Measurements from ENCODE around the gene GADD45A. TPM values are rescaled to one million over a fixed set of nuclear protein-coding genes. Genes with fewer than 3 reads are reported as not detected.

GADD45A gene, protein sequence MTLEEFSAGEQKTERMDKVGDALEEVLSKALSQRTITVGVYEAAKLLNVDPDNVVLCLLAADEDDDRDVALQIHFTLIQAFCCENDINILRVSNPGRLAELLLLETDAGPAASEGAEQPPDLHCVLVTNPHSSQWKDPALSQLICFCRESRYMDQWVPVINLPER
- 30.3 and 33.5 TPM in 2 replicates for total RNA-seq

DNA sequence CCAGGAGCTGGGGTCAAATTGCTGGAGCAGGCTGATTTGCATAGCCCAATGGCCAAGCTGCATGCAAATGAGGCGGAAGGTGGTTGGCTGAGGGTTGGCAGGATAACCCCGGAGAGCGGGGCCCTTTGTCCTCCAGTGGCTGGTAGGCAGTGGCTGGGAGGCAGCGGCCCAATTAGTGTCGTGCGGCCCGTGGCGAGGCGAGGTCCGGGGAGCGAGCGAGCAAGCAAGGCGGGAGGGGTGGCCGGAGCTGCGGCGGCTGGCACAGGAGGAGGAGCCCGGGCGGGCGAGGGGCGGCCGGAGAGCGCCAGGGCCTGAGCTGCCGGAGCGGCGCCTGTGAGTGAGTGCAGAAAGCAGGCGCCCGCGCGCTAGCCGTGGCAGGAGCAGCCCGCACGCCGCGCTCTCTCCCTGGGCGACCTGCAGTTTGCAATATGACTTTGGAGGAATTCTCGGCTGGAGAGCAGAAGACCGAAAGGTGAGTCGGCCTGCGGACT lies at the start of gene GADD45A:
TSS of gene GADD45A (plus strand) at position 135 of the 491 bp plus-strand sequence. CDS start at position 429, 294 bp downstream.
- peaks cover 39% of the 10 kb centered on the region for H3K4me1 Mint-ChIP-seq (ENCODE audit: low read depth)
- intact Hi-C loops (cut with micrococcal nuclease): loop anchor here (1.0 to 2.0 kb wide), 3 partner anchors 124 to 344 kb away; partner anchors contain the start of gene SERBP1
- H3K9me3 Mint-ChIP-seq: no peaks in the 10 kb centered on the region
- H3K27me3 Mint-ChIP-seq (ENCODE audit: low read depth): no peaks in the 10 kb centered on the region
- peak within 1 kb of the TSS; percentile 98 for H3K4me3 Mint-ChIP-seq (ENCODE audit: low read depth)
- peak; percentile 96 for DNase-seq (ENCODE audit: low spot score)
- H3K27ac Mint-ChIP-seq: peak within 1 kb of the TSS; percentile 99
- peaks cover 35% of the 10 kb centered on the region for H3K36me3 Mint-ChIP-seq (ENCODE audit: low read depth)

GRCh38 chr1:67636146-67636545 lies 48.9 kb upstream of the GADD45A start:
- no peak overlapping the region for H3K27ac Mint-ChIP-seq
- H3K27me3 Mint-ChIP-seq (ENCODE audit: low read depth): no peaks in the 10 kb centered on the region
- H3K4me3 Mint-ChIP-seq (ENCODE audit: low read depth): no peak overlapping the region
- peaks cover 4% of the 10 kb centered on the region for H3K4me1 Mint-ChIP-seq (ENCODE audit: low read depth)
- no peak for DNase-seq (ENCODE audit: low spot score)
- intact Hi-C loops (cut with micrococcal nuclease): no loop called here
- no peaks in the 10 kb centered on the region for H3K36me3 Mint-ChIP-seq (ENCODE audit: low read depth)
- no peaks in the 10 kb centered on the region for H3K9me3 Mint-ChIP-seq

DNA sequence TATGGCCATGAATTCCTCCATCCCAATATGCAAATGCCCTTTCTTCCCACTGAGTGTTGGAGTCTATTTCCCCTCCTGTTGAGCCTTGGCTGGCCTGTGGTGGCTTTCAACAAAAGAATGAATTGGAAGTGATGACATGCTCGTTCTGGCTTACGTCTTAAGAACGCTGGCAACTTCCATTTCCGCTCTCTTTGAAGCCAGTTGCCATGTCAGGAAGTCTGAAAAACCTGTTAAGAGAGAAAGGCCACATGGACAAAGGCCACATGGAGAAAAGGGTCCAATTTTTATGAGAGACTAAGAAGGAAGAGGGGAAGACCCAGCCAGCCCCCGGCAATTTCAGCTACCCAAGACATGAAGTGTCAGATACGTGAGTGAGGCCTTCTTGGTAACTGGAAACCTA lies 45.6 kb upstream of the GADD45A start:
- intact Hi-C loops (cut with micrococcal nuclease): no loop called here
- Mint-ChIP-seq H3K27ac (no peak overlapping the region), H3K4me1 (ENCODE audit: low read depth) (peaks cover 4% of the 10 kb centered on the region), H3K9me3 (no peaks in the 10 kb centered on the region), H3K27me3 (ENCODE audit: low read depth) (no peaks in the 10 kb centered on the region), H3K4me3 (ENCODE audit: low read depth) (no peak overlapping the region), H3K36me3 (ENCODE audit: low read depth) (no peaks in the 10 kb centered on the region)
- no peak for DNase-seq (ENCODE audit: low spot score)

DNA sequence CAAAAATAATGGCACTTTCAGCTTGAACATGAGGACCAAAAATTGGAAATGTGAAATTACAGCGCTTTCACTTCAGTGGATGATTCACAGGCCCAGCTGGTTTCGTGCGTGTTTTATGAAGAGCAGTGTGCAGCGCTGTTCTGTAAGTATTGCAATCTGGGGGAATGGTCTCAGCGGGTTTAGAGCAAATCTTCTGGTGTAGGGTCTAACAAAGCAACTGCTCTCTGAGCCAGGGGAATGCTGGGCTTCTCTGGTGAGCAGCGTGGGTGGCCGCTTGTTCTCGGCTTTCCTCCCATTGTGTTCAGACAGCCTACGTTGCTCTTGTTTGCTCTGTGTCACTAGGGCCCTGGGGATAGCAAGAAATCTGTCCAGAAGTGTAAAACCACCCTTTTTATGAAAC lies 42.4 kb upstream of the GADD45A start:
- no peak overlapping the region for H3K4me3 Mint-ChIP-seq (ENCODE audit: low read depth)

DNA sequence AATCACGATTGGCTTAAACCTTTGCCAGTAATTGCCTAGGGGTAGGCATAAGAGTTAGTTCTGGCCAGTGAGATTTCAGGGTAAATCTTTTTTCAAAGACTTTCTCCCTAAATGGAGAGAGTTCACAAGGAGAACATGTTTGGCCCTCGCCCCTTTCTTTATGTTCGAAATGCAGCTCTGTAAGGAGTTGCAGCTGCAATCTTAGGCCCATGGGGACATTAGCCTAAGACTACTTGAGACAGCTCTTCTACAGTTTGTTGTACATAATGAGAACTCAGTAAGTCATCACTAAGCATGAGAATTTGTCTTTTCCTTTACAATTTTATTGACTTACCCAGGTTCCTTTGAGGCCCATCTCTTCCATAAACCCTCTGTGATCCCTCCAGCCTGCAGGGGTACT lies 40.4 kb upstream of the GADD45A start:
- H3K4me3 Mint-ChIP-seq (ENCODE audit: low read depth): no peak overlapping the region

More for the DNA sequence above, 42.4 kb upstream of the GADD45A start:
- Mint-ChIP-seq H3K36me3 (ENCODE audit: low read depth) (no peaks in the 10 kb centered on the region), H3K9me3 (no peaks in the 10 kb centered on the region), H3K27me3 (ENCODE audit: low read depth) (no peaks in the 10 kb centered on the region), H3K4me1 (ENCODE audit: low read depth) (no peaks in the 10 kb centered on the region), H3K27ac (no peak overlapping the region)
- no peak for DNase-seq (ENCODE audit: low spot score)
- intact Hi-C loops (cut with micrococcal nuclease): no loop called here

GRCh38 chr1:67645495-67646144 lies 39.4 kb upstream of the GADD45A start:
- Mint-ChIP-seq H3K36me3 (ENCODE audit: low read depth) (no peaks in the 10 kb centered on the region), H3K9me3 (no peaks in the 10 kb centered on the region)

More for the DNA sequence above, 40.4 kb upstream of the GADD45A start:
- DNase-seq (ENCODE audit: low spot score): no peak
- H3K36me3 Mint-ChIP-seq (ENCODE audit: low read depth): no peaks in the 10 kb centered on the region
- no peaks in the 10 kb centered on the region for H3K27me3 Mint-ChIP-seq (ENCODE audit: low read depth)
- H3K4me1 Mint-ChIP-seq (ENCODE audit: low read depth): no peaks in the 10 kb centered on the region
- intact Hi-C loops (cut with micrococcal nuclease): no loop called here
- H3K9me3 Mint-ChIP-seq: no peaks in the 10 kb centered on the region
- H3K27ac Mint-ChIP-seq: no peak overlapping the region

GRCh38 chr1:67646145-67647035 lies 38.6 kb upstream of the GADD45A start:
- Mint-ChIP-seq H3K27ac (no peak overlapping the region), H3K4me3 (ENCODE audit: low read depth) (no peak overlapping the region), H3K36me3 (ENCODE audit: low read depth) (no peaks in the 10 kb centered on the region), H3K9me3 (no peaks in the 10 kb centered on the region), H3K27me3 (ENCODE audit: low read depth) (peaks cover 3% of the 10 kb centered on the region), H3K4me1 (ENCODE audit: low read depth) (no peaks in the 10 kb centered on the region)
- no peak for DNase-seq (ENCODE audit: low spot score)
- intact Hi-C loops (cut with micrococcal nuclease): loop anchor here (5.0 kb wide), 1 partner anchor 36 kb away; no protein-coding TSS in a partner anchor

More at GRCh38 chr1:67645495-67646144, 39.4 kb upstream of the GADD45A start:
- Mint-ChIP-seq H3K4me3 (ENCODE audit: low read depth) (no peak overlapping the region), H3K4me1 (ENCODE audit: low read depth) (no peaks in the 10 kb centered on the region), H3K27me3 (ENCODE audit: low read depth) (no peaks in the 10 kb centered on the region), H3K27ac (no peak overlapping the region)
- intact Hi-C loops (cut with micrococcal nuclease): loop anchor here (5.0 kb wide), 1 partner anchor 37 kb away; no protein-coding TSS in a partner anchor
- DNase-seq (ENCODE audit: low spot score): no peak

DNA sequence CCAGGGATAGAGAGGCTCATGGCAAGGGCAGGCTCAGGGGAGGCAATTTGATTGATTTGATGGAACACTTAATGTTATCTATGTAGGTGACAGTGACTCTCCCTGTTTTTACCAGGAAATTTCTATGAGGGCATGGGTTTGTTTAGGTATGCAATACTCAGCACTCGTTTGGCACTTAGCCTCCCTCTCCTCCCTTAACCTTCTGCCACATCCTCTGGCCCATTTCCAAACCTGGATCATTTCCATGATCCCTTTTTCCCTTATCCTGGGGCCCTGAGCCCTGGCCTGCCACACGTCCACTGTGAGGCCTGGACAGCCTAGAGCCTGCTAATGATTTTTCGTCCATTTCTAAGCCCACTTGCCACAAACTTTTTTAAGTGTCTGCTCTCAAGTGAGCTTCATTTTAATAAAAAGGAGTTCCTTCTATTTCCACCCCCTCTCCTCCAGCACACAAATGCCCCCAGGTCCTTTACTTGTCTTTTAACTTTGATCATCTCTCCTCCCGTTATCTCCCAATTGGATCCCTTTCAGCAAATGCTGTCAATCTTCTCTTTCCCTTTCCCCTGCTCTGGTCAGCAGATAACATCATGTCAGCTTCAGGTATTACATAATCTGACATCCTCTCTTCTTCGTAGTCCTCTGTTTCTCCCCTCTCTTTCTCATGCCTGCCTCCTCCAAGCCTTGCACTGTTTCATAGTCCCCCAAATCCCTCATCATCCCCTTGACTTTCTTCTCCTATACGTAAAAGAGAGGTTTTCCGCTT lies 37.8 kb upstream of the GADD45A start:
- Mint-ChIP-seq H3K36me3 (ENCODE audit: low read depth) (no peaks in the 10 kb centered on the region), H3K27me3 (ENCODE audit: low read depth) (peaks cover 6% of the 10 kb centered on the region), H3K27ac (no peak overlapping the region), H3K9me3 (no peaks in the 10 kb centered on the region), H3K4me3 (ENCODE audit: low read depth) (no peak overlapping the region), H3K4me1 (ENCODE audit: low read depth) (no peaks in the 10 kb centered on the region)
- DNase-seq (ENCODE audit: low spot score): no peak
- intact Hi-C loops (cut with micrococcal nuclease): loop anchor here (5.0 kb wide), 1 partner anchor 35 kb away; no protein-coding TSS in a partner anchor

DNA sequence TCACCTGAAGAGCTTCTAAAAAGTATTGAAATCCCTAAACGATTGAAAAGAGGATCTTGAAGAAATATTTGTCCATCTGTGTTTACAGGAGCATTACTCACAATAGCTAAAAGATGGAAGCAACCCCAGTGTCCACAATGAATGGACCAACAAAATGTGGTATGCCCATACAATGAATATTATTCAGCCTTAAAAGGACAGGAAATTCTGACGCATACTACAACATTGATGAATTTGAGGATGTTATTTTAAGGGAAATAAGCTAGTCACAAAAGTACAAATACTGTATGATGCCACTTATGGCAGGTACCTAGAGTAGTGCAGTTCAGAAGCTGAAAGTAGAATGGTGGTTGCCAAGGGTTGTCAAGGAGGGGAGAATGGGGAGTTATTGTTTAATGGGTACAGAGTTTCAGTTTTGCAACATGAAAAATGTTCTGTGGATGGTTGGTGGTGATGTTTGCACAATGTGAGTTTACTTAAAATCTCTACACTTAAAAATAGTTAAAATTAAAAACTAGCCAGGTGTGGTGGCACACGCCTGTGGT lies 37.1 kb upstream of the GADD45A start:
- H3K27me3 Mint-ChIP-seq (ENCODE audit: low read depth): peaks cover 6% of the 10 kb centered on the region
- intact Hi-C loops (cut with micrococcal nuclease): loop anchor here (5.0 kb wide), 1 partner anchor 34 kb away; no protein-coding TSS in a partner anchor
- no peak overlapping the region for H3K4me3 Mint-ChIP-seq (ENCODE audit: low read depth)
- no peaks in the 10 kb centered on the region for H3K4me1 Mint-ChIP-seq (ENCODE audit: low read depth)
- no peak overlapping the region for H3K27ac Mint-ChIP-seq
- no peak for DNase-seq (ENCODE audit: low spot score)
- no peaks in the 10 kb centered on the region for H3K9me3 Mint-ChIP-seq
- no peaks in the 10 kb centered on the region for H3K36me3 Mint-ChIP-seq (ENCODE audit: low read depth)

DNA sequence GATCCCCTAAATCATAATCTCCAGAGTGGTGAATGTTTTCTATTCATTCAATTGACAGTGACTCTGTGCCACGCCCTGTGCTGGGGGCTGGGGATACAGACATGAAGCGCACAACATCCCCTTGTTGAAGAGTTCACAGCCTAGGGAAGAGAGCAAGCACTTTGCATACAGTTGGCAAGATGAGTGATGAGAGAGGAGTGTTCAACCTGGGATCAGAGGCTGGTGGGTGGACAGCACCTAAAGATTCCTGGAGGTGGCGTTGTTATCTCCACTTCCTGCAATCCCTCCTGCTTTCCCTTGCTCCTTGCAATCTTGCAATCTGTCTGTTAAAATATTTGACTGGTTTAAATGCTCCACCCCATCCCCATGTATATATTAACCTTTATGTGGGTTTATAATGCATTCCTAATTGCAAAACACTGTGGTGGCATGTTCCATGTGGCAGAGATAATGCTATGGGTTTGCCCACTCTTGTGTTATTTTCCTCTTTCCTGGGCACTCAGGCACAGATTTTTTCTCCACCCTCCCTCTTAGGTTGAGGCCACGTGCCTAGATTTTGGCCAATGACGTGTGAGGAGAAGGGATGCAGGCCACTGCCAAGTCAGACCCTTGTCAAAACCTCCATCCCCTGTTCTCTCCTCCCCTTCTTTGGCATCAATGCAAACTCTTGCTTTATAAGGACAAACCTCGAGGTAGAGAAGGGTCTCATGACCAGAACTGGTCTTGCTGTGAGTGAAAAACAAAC lies 36.2 kb upstream of the GADD45A start:
- Mint-ChIP-seq H3K27ac (no peak overlapping the region), H3K9me3 (no peaks in the 10 kb centered on the region), H3K36me3 (ENCODE audit: low read depth) (no peaks in the 10 kb centered on the region), H3K4me3 (ENCODE audit: low read depth) (no peak overlapping the region), H3K4me1 (ENCODE audit: low read depth) (no peaks in the 10 kb centered on the region), H3K27me3 (ENCODE audit: low read depth) (peaks cover 11% of the 10 kb centered on the region)
- intact Hi-C loops (cut with micrococcal nuclease): loop anchor here (5.0 kb wide), 1 partner anchor 34 kb away; no protein-coding TSS in a partner anchor
- DNase-seq (ENCODE audit: low spot score): no peak

GRCh38 chr1:67650061-67650460 lies 34.9 kb upstream of the GADD45A start:
- Mint-ChIP-seq H3K4me3 (ENCODE audit: low read depth) (no peak overlapping the region), H3K9me3 (no peaks in the 10 kb centered on the region), H3K36me3 (ENCODE audit: low read depth) (no peaks in the 10 kb centered on the region), H3K27ac (no peak overlapping the region), H3K4me1 (ENCODE audit: low read depth) (no peaks in the 10 kb centered on the region), H3K27me3 (ENCODE audit: low read depth) (peaks cover 14% of the 10 kb centered on the region)
- intact Hi-C loops (cut with micrococcal nuclease): no loop called here
- no peak for DNase-seq (ENCODE audit: low spot score)

Measured in activated T-helper 2 cell treated with anti-CD3 and anti-CD28 coated beads, Interferon-gamma antibody, Interleukin-2, Interleukin-4, amounts not matched to agents 10 μg/mL and 5 μg/mL and 100 μg/mL, durations not matched to agents 14 hours and 24 hours and 36 hours (primary cell).